Uterine smooth muscle cell (primary cell): ENCODE data around the gene ARHGEF6. TPM values are rescaled to one million over a fixed set of nuclear protein-coding genes. Genes with fewer than 3 reads are reported as not detected.

Source experiments
- total RNA-seq: library from RNA; depleted of rRNA; stranded (reverse); fragments of >200 nt; gene quantifications from 2 replicates; pipeline ENCODE4 v1.2.3, GENCODE V29; 2014

Gene ARHGEF6
- total RNA-seq, result 9.4 and 12.5 TPM in 2 replicates

GRCh38 chrX:136780763-136781162 is at the start of gene ARHGEF6:
Gene ARHGEF6 (minus strand): TSS chrX:136780932. CDS start chrX:136780882, 50 bp downstream.

GRCh38 chrX:136647677-136648360 is 132.9 kb downstream of the ARHGEF6 start, which contains the start of gene CD40LG:
Gene CD40LG (plus strand): TSS chrX:136648158. CDS start chrX:136648249, 91 bp downstream.

Other genes starting within 250 kb of the ARHGEF6 start
- gene VGLL1, start 248.7 kb downstream of the ARHGEF6 start, total RNA-seq, result not detected in 2 replicates
- under 0.01 TPM in 1 of 2 replicates, not detected in the other for gene CD40LG, start 132.8 kb downstream of the ARHGEF6 start, total RNA-seq
- gene RBMX, start 99.8 kb upstream of the ARHGEF6 start, total RNA-seq, result 207 and 297 TPM in 2 replicates